Right cardiac atrium (tissue), 5 donors: ENCODE measurements around the gene GRIK2. TPM values are rescaled to one million over a fixed set of nuclear protein-coding genes. Genes with fewer than 3 reads are reported as not detected.

Source experiments
- ATAC-seq, 2 donors: fragments of 200-7000 bp; cut with Tn5 transposase; one replicate each; pipeline versions ENCODE4 v1.8.0 to v1.9.1; 2020; ENCODE audit warnings: moderate library complexity in 2 of 2, mild to moderate bottlenecking in 1 of 2
- DNase-seq, 3 donors: peaks; one replicate each; pipeline ENCODE4 v3.0.0-alpha.2; 2020
- H3K27ac ChIP-seq: one replicate; pipeline ENCODE4 v1.5.1; 2013; ENCODE audit warnings: mild to moderate bottlenecking, low read length, control low read depth, moderate library complexity
- H3K27me3 ChIP-seq: one replicate; pipeline ENCODE4 v1.6.1; 2013; ENCODE audit not compliant: control insufficient read depth, insufficient read depth
- H3K4me1 ChIP-seq: one replicate; pipeline ENCODE4 v1.6.1; 2013; ENCODE audit warnings: low read length; ENCODE audit not compliant: control insufficient read depth, insufficient read depth
- H3K4me3 ChIP-seq: one replicate; pipeline ENCODE4 v1.5.1; 2013; ENCODE audit warnings: low read length, control low read depth
- H3K9me3 ChIP-seq: one replicate; pipeline ENCODE4 v1.6.1; 2013; ENCODE audit warnings: low read length; ENCODE audit not compliant: control insufficient read depth
- WGBS: extraction: QIAGEN DNeasy Blood & Tissue Kit; methylation state at CpG from one replicate; pipeline ENCODE4 v1.1.7; 2013; 5-methylcytosine and 5-hydroxymethylcytosine counted together
- intact Hi-C, 4 donors: fragments of 100-400 bp; cut with DNase I; formaldehyde crosslinking; loops; one replicate each; pipeline versions ENCODE4 v1.11.0 to v1.14.0; 2022 to 2023
- polyA plus RNA-seq: library from polyadenylated mRNA; stranded (reverse); fragments of 200-250 nt; gene quantifications from one replicate; pipeline ENCODE4 v1.2.3, GENCODE V29; 2013
- total RNA-seq, 4 donors: library from RNA; stranded (reverse); fragmentation: NEBNext Ultra II Directional; extraction: Animal tissue kit (Norgen Biotek cat#: 25700); gene quantifications; one replicate each; pipeline ENCODE4 v1.2.1, GENCODE V29; 2021
- donor health status: healthy with polysubstance abuse.
- donor health status: DM: no; HTN: yes; CAD: no.
- donor health status: DM: no; HTN: no; CAD: no.
- donor health status: DM: no; HTN: yes; CAD: no; lungs with severe emphysema.
- donor health status: DM: yes; HTN: yes; CAD: no.

GRIK2 gene
- total and polyA plus RNA-seq, 5 donors, result 7.6 to 26.7 (median 15.2) TPM

DNA sequence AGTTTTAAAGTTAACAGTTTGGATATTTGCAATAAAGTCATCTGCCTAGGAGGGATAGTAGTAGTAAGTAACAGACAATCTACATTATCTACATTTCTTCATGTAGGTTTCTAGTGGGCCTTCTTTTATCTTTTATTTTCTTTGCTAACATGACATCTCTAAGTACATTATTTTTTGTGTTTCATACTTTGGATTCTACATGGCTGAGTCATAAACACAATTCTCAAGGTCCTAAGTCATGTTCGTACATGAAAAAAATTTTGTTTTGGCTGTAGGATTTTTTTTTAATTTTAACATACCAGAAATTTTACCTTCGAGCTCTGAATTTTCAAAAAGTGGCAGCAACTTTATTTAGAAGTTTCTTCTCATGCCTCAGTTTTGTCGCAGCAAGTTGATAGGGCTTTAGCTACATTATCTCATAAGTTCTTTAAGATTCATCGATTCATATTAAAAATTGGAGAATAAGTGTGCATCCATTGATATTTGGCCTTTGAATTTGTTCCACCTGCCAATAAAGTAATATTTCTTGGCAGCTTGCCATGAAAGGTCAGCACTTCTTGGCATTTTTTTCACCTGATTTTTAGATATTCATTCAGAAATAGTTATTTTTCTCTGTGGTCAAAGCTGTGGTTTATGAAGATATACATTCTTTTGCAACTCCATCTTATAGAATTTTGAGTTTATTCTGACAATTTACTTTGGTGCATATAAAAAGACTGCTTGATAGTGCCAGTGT is 146.2 kb downstream of the GRIK2 start:
- ATAC-seq, result no peak
- no peaks in the 10 kb centered on the region for H3K4me1 ChIP-seq
- no peak overlapping the region for H3K27ac ChIP-seq
- intact Hi-C loops, result no loop called here
- WGBS, result 70% methylated on average over 4 of the region's 4 CpGs
- no peak overlapping the region for H3K4me3 ChIP-seq
- H3K9me3 ChIP-seq, result no peaks in the 10 kb centered on the region
- H3K27me3 ChIP-seq, result no peaks in the 10 kb centered on the region
- DNase-seq, result no peak

DNA sequence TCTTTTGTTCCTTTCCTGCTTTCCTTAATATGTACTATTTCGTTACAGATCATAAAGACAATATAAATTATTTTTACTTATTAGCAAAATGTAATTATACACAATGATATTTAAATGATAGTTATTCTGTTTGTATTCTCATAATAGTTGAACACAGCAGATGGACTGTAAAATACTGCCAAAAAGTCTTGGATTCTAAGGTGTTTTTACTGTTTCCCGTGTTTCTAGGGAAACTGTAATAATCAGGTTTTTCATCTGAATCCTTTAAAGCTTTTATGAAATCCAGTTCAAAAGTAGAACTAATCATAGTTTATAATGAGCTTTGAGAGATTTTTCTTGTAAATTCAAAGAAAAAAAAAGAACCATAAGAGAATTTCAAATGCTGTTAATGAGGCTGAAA is 148.4 kb downstream of the GRIK2 start:
- ATAC-seq (no peak), DNase-seq (no peak)
- intact Hi-C loops, result no loop called here
- H3K4me3 ChIP-seq, result no peak overlapping the region
- no peaks in the 10 kb centered on the region for H3K4me1 ChIP-seq
- no peak overlapping the region for H3K27ac ChIP-seq
- 77% methylated on average over 2 of the region's 2 CpGs for WGBS
- H3K27me3 ChIP-seq, result no peaks in the 10 kb centered on the region
- no peaks in the 10 kb centered on the region for H3K9me3 ChIP-seq

GRCh38 chr6:101543796-101544195 is 150.3 kb downstream of the GRIK2 start:
- no peak overlapping the region for H3K27ac ChIP-seq
- no peak overlapping the region for H3K4me3 ChIP-seq
- no peaks in the 10 kb centered on the region for H3K9me3 ChIP-seq
- intact Hi-C loops, result no loop called here
- no peaks in the 10 kb centered on the region for H3K27me3 ChIP-seq
- ATAC-seq (no peak), DNase-seq (no peak)
- no peaks in the 10 kb centered on the region for H3K4me1 ChIP-seq
- WGBS, result 51% methylated on average over 1 of the region's 1 CpG

GRCh38 chr6:101544286-101544685 is 150.8 kb downstream of the GRIK2 start:
- no peaks in the 10 kb centered on the region for H3K9me3 ChIP-seq
- H3K4me1 ChIP-seq, result no peaks in the 10 kb centered on the region
- no peak overlapping the region for H3K4me3 ChIP-seq
- intact Hi-C loops, result no loop called here
- H3K27ac ChIP-seq, result no peak overlapping the region
- no peak for ATAC-seq
- 87% methylated on average over 5 of the region's 5 CpGs for WGBS
- no peaks in the 10 kb centered on the region for H3K27me3 ChIP-seq
- no peak for DNase-seq

- H3K27me3 ChIP-seq, result no peaks in the 10 kb centered on the region
- H3K4me1 ChIP-seq, result no peaks in the 10 kb centered on the region
- ATAC-seq, result no peak
- H3K27ac ChIP-seq, result no peak overlapping the region
- DNase-seq, result no peak
- no peak overlapping the region for H3K4me3 ChIP-seq
- 65% methylated on average over 3 of the region's 3 CpGs for WGBS
- H3K9me3 ChIP-seq, result no peaks in the 10 kb centered on the region
- intact Hi-C loops, result no loop called here
Observed at GRCh38 chr6:101545191-101545590, 151.7 kb downstream of the GRIK2 start.

DNA sequence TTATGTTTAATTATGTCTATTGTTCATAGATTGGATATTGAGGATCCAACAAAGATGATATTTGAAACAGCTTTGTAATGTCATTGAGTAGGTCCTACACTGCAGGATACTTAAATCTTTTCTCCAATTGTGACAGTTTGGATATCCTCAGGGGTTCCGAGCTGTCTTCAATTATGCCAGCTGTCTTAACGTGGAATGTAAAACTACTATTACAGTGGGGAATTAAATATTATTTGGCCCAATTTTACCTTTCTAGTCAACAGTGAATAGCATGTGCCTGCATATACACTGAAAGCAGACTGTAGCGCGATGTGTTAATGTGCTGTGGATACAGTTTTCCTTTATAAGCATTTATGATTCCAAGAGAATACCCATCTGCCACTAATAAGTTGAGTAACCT is 156.9 kb downstream of the GRIK2 start:
- no peak overlapping the region for H3K27ac ChIP-seq
- H3K4me1 ChIP-seq, result no peaks in the 10 kb centered on the region
- 89% methylated on average over 4 of the region's 4 CpGs for WGBS
- DNase-seq, result no peak
- H3K9me3 ChIP-seq, result no peaks in the 10 kb centered on the region
- no peak for ATAC-seq
- no peaks in the 10 kb centered on the region for H3K27me3 ChIP-seq
- H3K4me3 ChIP-seq, result no peak overlapping the region
- intact Hi-C loops, result no loop called here

- no peak overlapping the region for H3K4me3 ChIP-seq
- WGBS, result 53% methylated on average over 1 of the region's 1 CpG
- H3K9me3 ChIP-seq, result no peaks in the 10 kb centered on the region
- intact Hi-C loops, result no loop called here
- H3K27ac ChIP-seq, result no peak overlapping the region
- DNase-seq (no peak), ATAC-seq (no peak)
- H3K4me1 ChIP-seq, result no peaks in the 10 kb centered on the region
- H3K27me3 ChIP-seq, result no peaks in the 10 kb centered on the region
Observed at GRCh38 chr6:101554231-101554630, 160.7 kb downstream of the GRIK2 start.

- 51% methylated on average over 2 of the region's 2 CpGs for WGBS
- intact Hi-C loops, result no loop called here
Observed at GRCh38 chr6:101558712-101559111, 165.2 kb downstream of the GRIK2 start.

DNA sequence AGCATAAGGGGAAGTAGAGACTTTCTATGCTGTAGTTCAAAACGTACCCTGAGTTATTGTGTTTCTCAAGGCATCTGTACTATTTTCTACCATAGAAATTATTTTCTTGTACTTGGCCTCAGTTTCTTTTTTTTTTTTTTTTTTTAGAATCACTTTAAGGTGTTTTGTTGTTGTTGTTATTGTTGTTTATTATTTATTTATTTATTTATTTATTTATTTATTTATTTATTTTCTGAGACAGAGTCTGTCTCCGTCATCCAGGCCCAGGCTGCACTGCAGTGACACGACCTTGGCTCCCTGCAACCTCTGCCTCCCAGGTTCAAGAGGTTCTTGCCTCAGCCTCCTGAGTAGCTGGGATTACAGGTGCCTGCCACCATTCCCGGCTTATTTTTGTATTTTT is 179.1 kb downstream of the GRIK2 start:
- Histone ChIP-seq H3K27me3 (no peaks in the 10 kb centered on the region), H3K4me1 (no peaks in the 10 kb centered on the region), H3K9me3 (no peaks in the 10 kb centered on the region), H3K4me3 (no peak overlapping the region), H3K27ac (no peak overlapping the region)
- DNase-seq (no peak), ATAC-seq (no peak)
- WGBS, result 75% methylated on average over 4 of the region's 4 CpGs
- intact Hi-C loops, result no loop called here

More at GRCh38 chr6:101558712-101559111, 165.2 kb downstream of the GRIK2 start:
- H3K27me3 ChIP-seq, result no peaks in the 10 kb centered on the region
- ATAC-seq (no peak), DNase-seq (no peak)
- H3K9me3 ChIP-seq, result no peaks in the 10 kb centered on the region
- H3K27ac ChIP-seq, result no peak overlapping the region
- no peaks in the 10 kb centered on the region for H3K4me1 ChIP-seq
- H3K4me3 ChIP-seq, result no peak overlapping the region

GRCh38 chr6:101577091-101577490 is 183.6 kb downstream of the GRIK2 start:
- no peak overlapping the region for H3K27ac ChIP-seq
- H3K9me3 ChIP-seq, result no peaks in the 10 kb centered on the region
- no peaks in the 10 kb centered on the region for H3K27me3 ChIP-seq
- no peaks in the 10 kb centered on the region for H3K4me1 ChIP-seq
- no peak for ATAC-seq
- DNase-seq, result no peak
- intact Hi-C loops, result no loop called here
- H3K4me3 ChIP-seq, result no peak overlapping the region

GRCh38 chr6:101578306-101578705 is 184.8 kb downstream of the GRIK2 start:
- intact Hi-C loops, result no loop called here
- Histone ChIP-seq H3K27ac (no peak overlapping the region), H3K4me1 (no peaks in the 10 kb centered on the region), H3K9me3 (no peaks in the 10 kb centered on the region), H3K4me3 (no peak overlapping the region), H3K27me3 (no peaks in the 10 kb centered on the region)
- DNase-seq, result no peak
- WGBS, result 69% methylated on average over 1 of the region's 1 CpG
- ATAC-seq, result no peak

DNA sequence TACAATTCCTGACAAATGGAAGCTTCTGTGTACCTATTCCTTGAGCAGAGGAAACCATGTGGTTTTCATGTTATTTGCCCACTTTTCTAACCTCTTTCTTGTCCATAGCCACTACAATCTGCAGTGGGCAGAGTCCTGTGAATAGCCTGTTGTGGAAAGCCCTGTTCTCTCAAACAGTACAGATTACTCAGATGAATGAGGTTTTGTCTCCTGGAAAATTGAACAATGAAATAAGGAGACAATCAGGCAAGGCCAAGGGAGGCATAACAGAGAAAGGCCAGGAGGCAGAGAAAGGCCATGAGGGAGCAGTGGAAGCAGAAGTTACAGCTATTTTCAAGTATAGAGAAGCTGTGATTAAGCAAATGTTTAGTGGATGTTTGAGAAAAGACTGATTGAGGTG is 189.3 kb downstream of the GRIK2 start:
- no peaks in the 10 kb centered on the region for H3K27me3 ChIP-seq
- DNase-seq (no peak), ATAC-seq (no peak)
- no peak overlapping the region for H3K4me3 ChIP-seq
- intact Hi-C loops, result no loop called here
- no peaks in the 10 kb centered on the region for H3K9me3 ChIP-seq
- H3K4me1 ChIP-seq, result no peaks in the 10 kb centered on the region
- H3K27ac ChIP-seq, result no peak overlapping the region
